BE2C (cell line): ENCODE results near the gene CCDC106. TPM values are rescaled to one million over a fixed set of nuclear protein-coding genes. Genes with fewer than 3 reads are reported as not detected.

Experiments
- DNase-seq: peaks from one replicate; pipeline ENCODE4 v3.0.0-alpha.2; 2020
- H3K27me3 ChIP-seq: fragments of 250-450 bp; sonication (Bioruptor Pico); 2 replicates; pipeline ENCODE4 v1.5.1; 2020; ENCODE audit warnings: mild to moderate bottlenecking
- H3K36me3 ChIP-seq: fragments of 250-450 bp; sonication (Bioruptor Pico); 2 replicates; pipeline ENCODE4 v1.5.1; 2020; ENCODE audit warnings: mild to moderate bottlenecking
- H3K4me1 ChIP-seq: fragments of 250-450 bp; sonication (Bioruptor Pico); 2 replicates; pipeline ENCODE4 v1.5.1; 2020
- H3K4me3 ChIP-seq: 2 replicates; pipeline ENCODE4 v1.5.1; 2011; ENCODE audit warnings: low read depth, low read length
- H3K9me3 ChIP-seq: fragments of 250-450 bp; sonication (Bioruptor Pico); 2 replicates; pipeline ENCODE4 v1.5.1; 2020
- polyA plus RNA-seq: library from polyadenylated mRNA; unstranded; fragments of >200 nt; gene quantifications from one replicate; pipeline ENCODE4 v1.2.1, GENCODE V29; 2012; ENCODE audit warnings: low read depth, missing spikeins; ENCODE audit not compliant: insufficient read length, insufficient read depth
- TF ChIP-seq, protein P1 (sequence below): IDR thresholded peaks from 2 replicates; pipeline ENCODE4 v1.5.1; 2012; ENCODE audit warnings: mild to moderate bottlenecking, low read depth, low read length

CCDC106 gene
- 51.0 TPM for polyA plus RNA-seq

DNA sequence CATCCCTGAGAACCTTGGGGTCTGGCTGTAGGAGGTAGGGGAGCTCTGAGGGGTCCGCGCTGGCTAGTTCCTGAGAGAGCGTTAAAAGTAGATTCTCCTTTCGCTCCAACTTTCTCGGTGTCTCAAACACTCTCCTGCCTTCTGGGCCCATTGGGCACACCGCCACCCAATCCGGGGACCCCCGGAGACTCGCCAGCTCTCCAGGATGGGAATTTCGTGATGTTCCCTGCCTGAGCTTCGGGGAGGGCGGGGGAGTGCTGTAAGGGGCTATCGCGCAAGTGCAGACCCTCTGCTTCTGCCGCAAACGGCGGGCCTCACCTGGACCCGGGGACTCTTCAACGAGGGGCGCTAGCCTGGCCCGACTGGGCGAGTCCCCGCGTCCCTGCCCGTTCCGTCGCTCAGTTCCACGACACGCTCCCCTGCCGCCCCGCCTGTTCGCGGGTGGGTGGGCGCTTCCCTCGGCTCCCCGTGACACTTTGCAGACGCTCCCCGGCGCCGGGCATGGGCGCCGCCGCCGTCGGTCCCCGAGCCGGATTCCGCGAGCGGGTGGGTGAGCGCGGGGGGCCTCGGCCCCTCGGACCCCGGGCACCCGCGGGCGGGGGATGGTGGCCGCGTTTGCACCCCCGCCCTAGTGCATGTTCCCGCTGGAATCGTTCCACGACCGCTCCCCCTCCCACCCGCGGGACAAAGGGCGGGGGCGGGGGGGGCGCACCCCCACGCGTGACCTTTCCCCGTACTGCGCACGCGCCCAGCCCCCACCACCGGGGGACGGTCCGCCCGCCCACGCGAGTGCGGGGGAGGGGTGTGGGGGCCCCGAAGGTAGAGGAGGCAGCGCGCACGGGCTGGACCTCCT is at the start of gene CCDC106:
TSS of gene CCDC106 (plus strand) at position 481 of the 853 bp plus-strand sequence. CDS start 835 bp downstream, outside the sequence.
- peak; percentile 75 for DNase-seq

GRCh38 chr19:55598719-55599467 is 49.1 kb upstream of the CCDC106 start:
- Histone ChIP-seq H3K9me3 (no peaks in the 10 kb centered on the region), H3K4me1 (peaks cover 7% of the 10 kb centered on the region; the same call in 1 of the 2 replicates), H3K36me3 (peaks cover 19% of the 10 kb centered on the region; the same call in 1 of the 2 replicates), H3K4me3 (peak overlapping the region; percentile 91), H3K27me3 (no peaks in the 10 kb centered on the region)
- TF ChIP-seq, protein P1, sequence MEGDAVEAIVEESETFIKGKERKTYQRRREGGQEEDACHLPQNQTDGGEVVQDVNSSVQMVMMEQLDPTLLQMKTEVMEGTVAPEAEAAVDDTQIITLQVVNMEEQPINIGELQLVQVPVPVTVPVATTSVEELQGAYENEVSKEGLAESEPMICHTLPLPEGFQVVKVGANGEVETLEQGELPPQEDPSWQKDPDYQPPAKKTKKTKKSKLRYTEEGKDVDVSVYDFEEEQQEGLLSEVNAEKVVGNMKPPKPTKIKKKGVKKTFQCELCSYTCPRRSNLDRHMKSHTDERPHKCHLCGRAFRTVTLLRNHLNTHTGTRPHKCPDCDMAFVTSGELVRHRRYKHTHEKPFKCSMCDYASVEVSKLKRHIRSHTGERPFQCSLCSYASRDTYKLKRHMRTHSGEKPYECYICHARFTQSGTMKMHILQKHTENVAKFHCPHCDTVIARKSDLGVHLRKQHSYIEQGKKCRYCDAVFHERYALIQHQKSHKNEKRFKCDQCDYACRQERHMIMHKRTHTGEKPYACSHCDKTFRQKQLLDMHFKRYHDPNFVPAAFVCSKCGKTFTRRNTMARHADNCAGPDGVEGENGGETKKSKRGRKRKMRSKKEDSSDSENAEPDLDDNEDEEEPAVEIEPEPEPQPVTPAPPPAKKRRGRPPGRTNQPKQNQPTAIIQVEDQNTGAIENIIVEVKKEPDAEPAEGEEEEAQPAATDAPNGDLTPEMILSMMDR = no peak
- DNase-seq = peak; percentile 97

More for the DNA sequence above, at the start of gene CCDC106:
- H3K4me3 ChIP-seq = peak within 1 kb of the TSS; percentile 77
- H3K36me3 ChIP-seq = peaks cover 17% of the 10 kb centered on the region
- H3K9me3 ChIP-seq = no peaks in the 10 kb centered on the region
- TF ChIP-seq, protein P1 = no peak
- no peaks in the 10 kb centered on the region for H3K27me3 ChIP-seq
- peaks cover 4% of the 10 kb centered on the region for H3K4me1 ChIP-seq

- Histone ChIP-seq H3K4me1 (peaks cover 7% of the 10 kb centered on the region; the same call in 1 of the 2 replicates), H3K9me3 (no peaks in the 10 kb centered on the region), H3K4me3 (peak within 1 kb of the TSS; percentile 91), H3K36me3 (peaks cover 19% of the 10 kb centered on the region; the same call in 1 of the 2 replicates), H3K27me3 (no peaks in the 10 kb centered on the region)
- DNase-seq = peak; percentile 98
- TF ChIP-seq, protein P1 = no peak
Observed at GRCh38 chr19:55599468-55599841, 48.6 kb upstream of the CCDC106 start, which contains the start of gene FIZ1. Gene FIZ1 (minus strand): TSS chr19:55599517. CDS start chr19:55597865, 1,652 bp downstream.

GRCh38 chr19:55599842-55600661 is 48.0 kb upstream of the CCDC106 start, which contains the start of gene ZNF524:
Gene ZNF524 (plus strand): TSS chr19:55600288. CDS start chr19:55602113, 1,825 bp downstream.
- H3K9me3 ChIP-seq = no peaks in the 10 kb centered on the region
- peak within 1 kb of the TSS; percentile 91 for H3K4me3 ChIP-seq
- H3K4me1 ChIP-seq = peaks cover 7% of the 10 kb centered on the region; the same call in 1 of the 2 replicates
- H3K27me3 ChIP-seq = no peaks in the 10 kb centered on the region
- peaks cover 19% of the 10 kb centered on the region; the same call in 1 of the 2 replicates for H3K36me3 ChIP-seq
- DNase-seq = peak; percentile 92
- TF ChIP-seq, protein P1 = no peak

- H3K4me3 ChIP-seq = peak overlapping the region; percentile 59
- no peak for DNase-seq
- no peaks in the 10 kb centered on the region for H3K9me3 ChIP-seq
- TF ChIP-seq, protein P1 = no peak
- no peaks in the 10 kb centered on the region for H3K27me3 ChIP-seq
- H3K36me3 ChIP-seq = peaks cover 16% of the 10 kb centered on the region; the same call in 1 of the 2 replicates
- peaks cover 7% of the 10 kb centered on the region; the same call in 1 of the 2 replicates for H3K4me1 ChIP-seq
Observed at GRCh38 chr19:55600662-55601028, 47.4 kb upstream of the CCDC106 start.
